Panc1 (cell line): ENCODE measurements around the gene CPT2. TPM values are rescaled to one million over a fixed set of nuclear protein-coding genes. Genes with fewer than 3 reads are reported as not detected.

Source experiments
- ATAC-seq: fragments of 200-7000 bp; cut with Tn5 transposase; 2 replicates; pipeline ENCODE4 v1.9.1; 2020; ENCODE audit warnings: mild to moderate bottlenecking, moderate library complexity
- BruUV-seq: library from RNA; stranded (reverse); fragments of 400-500 nt; replicated peaks from 2 replicates; lab custom pipeline; 2021; lab: Mats Ljungman, UMichigan
- CTCF ChIA-PET: fragments of 300-600 bp; sonication (Branson Sonifier 250); formaldehyde crosslinking; loops from one replicate; lab custom pipeline; 2022; ENCODE audit warnings: antibody characterized with exemption; lab: Charles Lee
- POLR2A ChIA-PET: fragments of 300-600 bp; sonication (Branson Sonifier 250); formaldehyde crosslinking; loops from one replicate; lab custom pipeline; 2022; ENCODE audit warnings: antibody characterized with exemption; lab: Charles Lee
- DNase-seq: peaks from one replicate; pipeline ENCODE4 v3.0.0-alpha.2; 2010; ENCODE audit warnings: low read depth, low spot score
- H3K27ac ChIP-seq: 2 replicates; pipeline ENCODE4 v1.5.1; 2011; ENCODE audit warnings: mild to moderate bottlenecking, low read length, inconsistent platforms
- H3K27me3 ChIP-seq: fragments of 200-500 bp; sonication (Bioruptor generic); 2 replicates; pipeline ENCODE4 v1.6.0; 2014; ENCODE audit warnings: low read length, inconsistent platforms; ENCODE audit not compliant: control insufficient read depth, insufficient read depth
- H3K36me3 ChIP-seq: fragments of 200-500 bp; sonication (Bioruptor generic); 2 replicates; pipeline ENCODE4 v1.5.1; 2014; ENCODE audit warnings: inconsistent platforms, mild to moderate bottlenecking, low read length, moderate library complexity; ENCODE audit not compliant: control insufficient read depth, insufficient read depth
- H3K4me1 ChIP-seq: 2 replicates; pipeline ENCODE4 v1.5.1; 2011; ENCODE audit warnings: inconsistent platforms, mild to moderate bottlenecking, low read length, moderate library complexity; ENCODE audit not compliant: control insufficient read depth, insufficient read depth
- H3K4me3 ChIP-seq, 2 experiments: 2 replicates each; pipeline ENCODE4 v1.5.1; 2011 to 2012; ENCODE audit warnings: low read depth in 2 of 2, low read length in 2 of 2, mild to moderate bottlenecking in 2 of 2, inconsistent platforms in 1 of 2, moderate library complexity in 1 of 2
- H3K9me3 ChIP-seq: fragments of 200-500 bp; sonication (Bioruptor generic); 2 replicates; pipeline ENCODE4 v1.5.1; 2014; ENCODE audit warnings: low read depth, mild to moderate bottlenecking, inconsistent platforms, low read length, moderate library complexity; ENCODE audit not compliant: control insufficient read depth, insufficient read depth
- CTCF ChIP-seq: fragments of 450-650 bp; IDR thresholded peaks from 2 replicates; pipeline ENCODE4 v1.5.1; 2017; ENCODE audit warnings: mild to moderate bottlenecking
- POLR2AphosphoS5 ChIP-seq: IDR thresholded peaks from 2 replicates; pipeline ENCODE4 v1.6.1; 2012; ENCODE audit warnings: mild to moderate bottlenecking, low read depth, low read length, moderate library complexity
- REST ChIP-seq, 2 experiments: IDR thresholded peaks; 2 replicates each; pipeline ENCODE4 v1.6.1; 2011 to 2012; ENCODE audit warnings: low read depth in 2 of 2, control low read depth in 1 of 2, low read length in 1 of 2, mild to moderate bottlenecking in 1 of 2, moderate library complexity in 1 of 2; ENCODE audit not compliant: insufficient read depth in 1 of 2
- SIN3A ChIP-seq: IDR thresholded peaks from 2 replicates; pipeline ENCODE4 v1.6.1; 2012; ENCODE audit warnings: low read depth, mild to moderate bottlenecking, low read length, moderate library complexity, borderline replicate concordance; ENCODE audit not compliant: insufficient read depth
- TCF7L2 ChIP-seq: IDR thresholded peaks from 2 replicates; pipeline ENCODE4 v1.6.1; 2011; ENCODE audit warnings: mild to moderate bottlenecking, low read depth, low read length, inconsistent platforms
- in situ Hi-C: cut with HindIII; loops from 2 replicates; pipeline ENCODE4 v1.10.0; 2016; ENCODE audit warnings: low sequenced_read_pairs, low pct_unique_long_range_greater_than_20kb
- intact Hi-C: fragments of 100-400 bp; cut with micrococcal nuclease; formaldehyde crosslinking; loops from one replicate; pipeline ENCODE4 v1.10.0; 2022; ENCODE audit not compliant: unreplicated experiment
- total RNA-seq: library from RNA; stranded (reverse); gene quantifications from one replicate; pipeline ENCODE4 v1.2.1, GENCODE V29; 2021; ENCODE audit not compliant: unreplicated experiment

CPT2 gene
- total RNA-seq, 1 experiment from 2014 or later = 18.9 TPM

- Histone ChIP-seq H3K4me3 (no peak overlapping the region), H3K4me1 (no peaks in the 10 kb centered on the region), H3K36me3 (no peaks in the 10 kb centered on the region), H3K27ac (no peak overlapping the region), H3K27me3 (no peaks in the 10 kb centered on the region), H3K9me3 (no peaks in the 10 kb centered on the region)
- in situ Hi-C loops = no loop called here
- TF ChIP-seq SIN3A (no peak), POLR2AphosphoS5 (no peak), REST (IDR thresholded peaks at IDR 0.05; ENCODE audit: insufficient read depth in 1 of 2, low read depth in 2 of 2, low read length in 1 of 2) (no peak), CTCF (no peak), TCF7L2 (no peak)
- intact Hi-C loops = no loop called here
- ChIA-PET CTCF (no interaction called here), POLR2A (no interaction called here)
- no peak for DNase-seq
- no peak for ATAC-seq
- BruUV-seq = no TSS peak
These were observed 6.4 kb upstream of the CPT2 start for GRCh38 chr1:53190210-53190611.

GRCh38 chr1:53195246-53196016, 1.2 kb upstream of the CPT2 start:
- BruUV-seq = no TSS peak
- H3K36me3 ChIP-seq = peaks cover 2% of the 10 kb centered on the region

More at GRCh38 chr1:53195246-53196016, 1.2 kb upstream of the CPT2 start:
- peaks cover 15% of the 10 kb centered on the region for H3K4me1 ChIP-seq
- ChIA-PET POLR2A (interaction anchor here (0.6 kb wide), 1 partner anchor 346 kb away, joined by 3 read pairs; no protein-coding TSS in a partner anchor), CTCF (interaction anchor here (0.9 kb wide), 1 partner anchor 13 kb away, joined by 3 read pairs; no protein-coding TSS in a partner anchor)
- ATAC-seq (no peak), DNase-seq (no peak)
- H3K4me3 ChIP-seq = no peak overlapping the region
- H3K9me3 ChIP-seq = no peaks in the 10 kb centered on the region
- intact Hi-C loops = no loop called here
- in situ Hi-C loops = no loop called here
- TF ChIP-seq CTCF (no peak), TCF7L2 (no peak), REST (IDR thresholded peaks at IDR 0.05; ENCODE audit: insufficient read depth in 1 of 2, low read depth in 2 of 2, low read length in 1 of 2) (no peak), SIN3A (no peak)
- H3K27ac ChIP-seq = peak overlapping the region; percentile 97; the same call in 1 of the 2 replicates
- H3K27me3 ChIP-seq = no peaks in the 10 kb centered on the region
